HuH-7.5 (cell line): ENCODE measurements around the gene UBTD2.

ENCODE experiments used
- DNase-seq: peaks from one replicate; pipeline ENCODE4 v3.0.0; 2011; ENCODE audit warnings: low spot score

The UBTD2 gene

DNA sequence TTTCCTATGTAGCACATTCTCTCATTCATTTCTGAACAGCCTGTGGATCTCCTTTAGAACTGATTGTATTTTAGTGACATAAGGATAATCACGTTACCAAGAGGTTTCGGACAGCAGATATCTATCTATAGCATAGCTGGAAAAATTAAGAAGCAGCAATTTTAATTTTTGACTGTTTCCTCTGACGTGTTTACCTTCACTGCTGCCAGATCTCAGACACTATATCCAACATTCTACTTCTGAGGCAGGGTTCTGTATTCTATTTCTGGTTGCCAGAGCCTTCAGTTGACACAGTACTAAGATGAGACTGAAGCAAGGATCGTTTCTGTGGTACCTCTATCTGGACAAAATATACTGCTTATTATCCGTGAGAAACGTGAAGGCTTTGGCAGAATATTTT, 89.7 kb downstream of the UBTD2 start, which contains the start of gene EFCAB9:
Gene EFCAB9 (plus strand): TSS at position 301 of the 400 bp plus-strand sequence. CDS start 1 bp downstream, at position 302.
- DNase-seq = no peak

DNA sequence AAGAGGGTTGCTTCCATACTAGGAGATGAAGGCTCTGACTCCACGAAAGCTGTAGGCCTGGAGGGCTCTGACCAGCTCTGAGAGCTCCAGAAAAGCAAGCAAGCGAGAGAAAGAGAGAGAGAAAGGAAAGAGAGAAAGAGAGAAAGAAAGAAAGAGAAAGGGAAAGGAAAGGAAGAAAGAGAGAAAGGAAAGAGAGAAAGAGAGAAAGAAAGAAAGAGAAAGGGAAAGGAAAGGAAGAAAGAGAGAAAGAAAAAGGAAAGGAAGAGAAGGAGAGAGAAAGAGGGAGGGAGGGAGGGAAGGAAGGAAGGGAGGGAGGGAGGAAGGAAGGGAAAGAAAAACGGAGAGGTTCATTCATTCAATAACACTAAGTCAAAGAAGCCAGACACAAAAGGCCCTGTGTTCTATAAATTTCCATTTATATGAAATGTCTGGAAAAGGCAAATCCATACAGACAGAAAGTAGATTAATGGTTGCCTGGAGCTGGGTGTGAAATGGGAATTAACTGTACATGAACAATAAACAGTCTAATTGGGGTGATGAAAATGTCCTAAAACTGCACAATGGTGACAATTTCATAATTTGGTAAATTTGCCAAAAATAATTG, 93.8 kb downstream of the UBTD2 start:
- DNase-seq = no peak

DNA sequence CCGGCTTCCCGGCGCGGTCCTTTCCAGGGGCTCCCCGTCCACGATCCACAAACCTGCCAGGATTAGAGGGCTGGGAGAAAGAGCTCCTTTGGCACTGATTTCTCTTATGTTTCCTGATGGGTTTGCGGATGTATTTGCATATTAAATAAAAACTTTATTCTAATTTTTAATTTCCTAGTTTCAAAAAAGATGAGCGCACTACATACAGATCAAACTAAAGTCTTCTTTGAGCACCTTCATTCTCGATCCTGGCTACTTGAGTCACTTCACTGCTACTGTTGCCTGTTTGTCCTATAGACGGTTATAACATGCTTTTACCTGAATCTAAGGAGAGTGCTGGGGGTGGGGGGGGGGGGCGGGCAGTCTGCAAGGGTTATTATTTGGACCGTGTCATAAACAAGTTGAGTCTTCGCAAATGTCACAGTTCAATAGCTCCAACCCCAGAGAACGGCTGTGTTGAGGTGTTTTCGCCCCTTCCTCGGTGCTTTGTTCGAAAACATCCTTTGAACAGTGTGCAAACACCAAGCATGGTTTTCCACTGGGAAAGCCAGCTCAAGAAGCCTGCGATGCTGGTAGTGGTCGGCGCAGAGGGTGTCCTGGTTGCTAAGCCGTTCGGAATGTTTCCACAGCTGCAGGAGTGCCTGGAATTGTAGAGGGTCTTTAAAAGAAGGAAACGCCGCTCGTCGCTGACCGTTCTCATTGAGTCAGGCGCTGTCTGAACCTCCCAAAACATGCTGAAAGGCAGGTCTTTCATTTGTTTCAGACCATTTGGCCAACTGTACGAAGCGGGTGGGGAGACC, 94.5 kb downstream of the UBTD2 start:
- DNase-seq = no peak

DNA sequence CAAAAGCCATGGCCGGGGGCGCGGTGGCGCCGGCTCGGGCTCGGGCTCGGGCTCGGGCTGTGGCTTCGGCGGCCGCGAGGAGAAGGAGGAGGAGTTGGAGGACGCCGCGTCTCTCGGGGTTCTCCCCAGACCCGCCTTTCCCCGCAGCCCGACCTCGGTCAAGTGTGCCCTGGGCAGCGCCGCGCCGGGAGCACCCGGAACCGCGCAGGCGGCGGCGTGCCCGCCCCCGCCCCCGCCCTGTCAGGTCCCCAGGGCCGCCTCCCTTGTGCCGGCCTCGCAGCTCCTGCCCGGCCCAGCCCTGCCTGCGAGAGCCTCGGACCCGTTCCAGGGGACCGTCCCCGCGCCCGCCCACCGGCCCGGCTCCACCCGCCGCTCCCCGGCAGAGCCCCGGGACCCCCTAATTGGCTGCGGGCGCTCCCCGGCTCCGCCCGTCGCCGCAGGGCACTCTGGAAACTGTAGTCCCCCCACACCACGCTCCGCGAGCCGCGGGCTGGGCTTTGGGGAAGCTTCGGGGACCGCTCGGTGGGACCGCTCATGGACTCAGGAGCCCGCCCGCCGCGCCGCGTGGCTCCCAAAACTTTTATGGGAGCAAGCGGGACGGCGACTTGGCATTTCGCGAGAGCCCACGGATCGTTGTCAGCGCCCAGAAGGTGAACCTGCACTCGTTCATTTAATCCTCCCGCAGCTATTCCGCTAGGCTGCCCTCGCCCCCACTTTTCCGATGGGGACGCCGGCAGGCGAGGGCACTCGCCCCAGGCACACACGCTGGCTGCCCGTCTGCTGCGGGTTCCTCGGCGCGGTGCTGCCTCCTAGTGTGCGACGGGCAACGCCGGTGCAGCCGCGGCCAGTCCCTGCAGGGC, 95.3 kb downstream of the UBTD2 start, which contains the start of gene STK10:
Gene STK10 (minus strand): TSS at position 192 of the 860 bp plus-strand sequence. CDS start 182 bp downstream, at position 10.
- peak; percentile 92 for DNase-seq

DNA sequence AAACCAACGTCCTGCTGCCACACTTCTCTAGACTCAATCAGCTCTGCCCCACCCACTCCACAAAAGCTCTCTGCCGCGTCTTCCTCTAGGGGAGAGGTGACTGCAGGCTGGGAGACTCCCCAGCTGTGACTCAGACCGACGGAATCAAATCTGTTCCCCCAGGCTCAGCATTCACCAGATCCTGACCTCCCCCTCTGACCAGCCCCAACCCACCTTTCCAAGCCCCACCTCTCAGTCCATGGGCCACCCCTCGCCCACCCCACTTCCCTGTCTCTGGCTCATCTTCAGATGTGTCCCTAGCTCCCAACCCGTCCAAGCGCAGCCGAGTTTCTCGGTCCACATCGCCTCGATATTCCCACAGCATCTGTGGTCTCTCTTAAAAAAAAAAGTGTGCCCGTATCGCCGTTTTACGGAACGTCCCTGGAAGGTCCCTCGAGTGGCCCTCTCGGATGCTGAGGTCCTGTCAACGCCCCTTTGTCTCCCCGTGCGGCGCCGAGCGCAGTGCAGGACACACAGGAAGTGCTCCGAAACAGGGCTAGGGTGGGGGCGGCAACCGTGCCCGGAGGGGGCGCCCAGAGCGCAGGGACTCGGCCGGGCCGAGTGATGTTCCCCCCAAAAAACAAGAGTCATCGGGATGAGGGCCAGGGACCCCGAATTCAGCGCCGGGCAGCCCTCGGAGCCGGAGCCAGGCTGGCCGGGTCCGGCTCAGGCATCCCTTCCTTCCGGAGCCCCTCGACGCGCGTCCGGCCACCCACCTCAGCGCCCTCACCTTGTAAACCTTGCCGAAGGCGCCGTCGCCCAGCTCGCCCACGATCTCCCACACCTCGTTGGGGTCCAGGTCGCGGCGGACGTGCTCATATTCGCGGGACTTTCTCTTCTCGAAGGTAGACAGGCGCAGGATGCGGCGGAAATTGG, 96.2 kb downstream of the UBTD2 start:
- peak; percentile 55 for DNase-seq

DNA sequence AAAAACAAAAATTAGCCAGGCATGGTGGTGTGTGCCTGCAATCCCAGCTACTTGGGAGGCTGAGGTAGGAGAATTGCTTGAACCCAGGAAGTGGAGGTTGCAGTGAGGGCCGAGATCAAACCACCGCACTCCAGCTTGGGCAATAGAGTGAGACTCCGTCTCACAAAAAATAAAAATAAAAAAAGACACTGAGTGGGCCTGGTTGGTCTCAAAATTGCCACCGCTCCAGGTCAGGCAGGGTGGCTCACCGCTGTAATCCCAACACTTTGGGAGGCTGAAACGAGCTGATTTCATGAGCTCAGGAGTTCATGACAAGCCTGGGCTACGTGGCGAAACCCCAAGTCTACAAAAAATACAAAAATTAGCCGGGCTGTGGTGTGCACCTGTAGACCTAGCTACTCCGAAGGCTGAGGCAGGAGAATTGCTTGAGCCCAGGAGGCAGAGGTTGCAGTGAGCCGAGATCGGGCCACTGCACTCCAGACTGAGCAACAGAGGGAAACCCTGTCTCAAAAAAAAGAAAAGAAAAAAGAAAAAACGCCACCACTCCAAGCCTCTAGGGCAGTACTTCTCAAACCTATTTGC, 97.4 kb downstream of the UBTD2 start:
- no peak for DNase-seq

DNA sequence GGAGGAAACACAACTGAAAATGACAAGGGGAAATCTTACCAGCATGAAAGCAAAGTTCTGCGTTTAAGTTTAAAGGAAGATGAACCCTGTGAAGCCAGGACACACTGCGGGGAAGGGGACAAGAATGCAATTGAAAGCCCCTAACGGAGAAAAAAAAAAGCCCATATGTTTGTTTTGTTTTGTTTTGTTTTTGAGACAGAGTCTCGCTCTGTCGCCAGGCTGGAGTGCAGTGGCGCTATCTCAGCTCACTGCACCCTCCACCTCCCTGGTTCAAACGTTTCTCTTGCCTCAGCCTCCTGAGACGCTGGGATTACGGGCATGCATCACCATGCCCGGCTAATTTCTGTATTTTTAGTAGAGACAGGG, 98.5 kb downstream of the UBTD2 start:
- no peak for DNase-seq

DNA sequence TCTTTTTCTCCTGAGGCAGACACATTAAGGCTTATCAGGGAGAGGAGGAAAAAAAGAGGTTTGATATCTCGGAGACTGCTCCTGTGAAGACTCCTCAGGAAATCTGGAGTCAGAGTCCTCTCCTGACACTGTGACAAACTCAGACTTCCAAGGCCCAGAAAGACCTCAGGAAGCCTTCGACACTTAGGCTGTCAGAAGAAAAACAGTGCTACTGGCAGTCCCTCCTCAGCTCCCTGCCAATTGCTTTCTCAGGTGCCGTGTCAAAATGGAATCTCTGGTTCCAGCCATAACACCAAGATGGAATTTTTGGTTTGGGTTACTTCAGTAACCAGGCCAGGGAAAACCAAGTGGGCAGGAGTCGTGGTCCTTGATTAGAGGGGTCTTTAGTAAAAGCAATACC, 99.7 kb downstream of the UBTD2 start:
- no peak for DNase-seq

DNA sequence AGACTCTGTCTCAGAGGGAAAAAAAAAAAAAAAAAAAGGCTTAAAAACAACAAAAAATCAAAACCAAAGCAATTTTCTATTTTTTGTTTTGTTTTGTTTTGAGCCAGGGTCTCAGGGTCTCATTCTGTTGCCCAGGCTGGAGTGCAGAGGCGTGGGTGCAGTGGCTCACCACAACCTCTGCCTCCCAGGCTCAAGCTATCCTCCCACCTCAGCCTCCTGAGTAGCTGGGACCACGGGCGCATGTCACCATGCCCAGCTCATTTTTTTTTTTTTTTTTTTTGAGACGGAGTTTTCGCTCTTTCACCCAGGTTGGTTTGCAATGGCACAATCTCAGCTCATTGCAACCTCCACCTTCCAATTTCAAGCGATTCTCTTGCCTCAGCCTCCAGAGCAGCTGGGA, 101.3 kb downstream of the UBTD2 start:
- DNase-seq = no peak

DNA sequence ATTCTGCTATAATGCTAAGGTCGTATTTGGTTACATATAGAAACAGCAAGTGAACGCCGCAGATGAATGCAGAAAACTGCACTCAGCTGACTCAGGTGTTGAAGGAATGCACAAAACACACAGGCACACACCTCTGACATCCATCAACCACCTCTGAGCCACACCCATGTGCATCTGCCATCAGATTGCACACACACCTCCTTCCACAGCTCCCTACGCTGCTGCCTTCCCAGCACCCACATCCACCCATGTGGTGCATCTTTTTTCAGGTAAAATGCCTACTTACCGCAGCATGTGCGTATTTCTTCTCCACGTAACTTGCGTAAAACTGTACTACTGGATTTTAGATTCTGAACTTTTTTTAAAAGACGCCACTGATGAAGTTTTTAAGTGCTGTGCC, 102.6 kb downstream of the UBTD2 start:
- no peak for DNase-seq

DNA sequence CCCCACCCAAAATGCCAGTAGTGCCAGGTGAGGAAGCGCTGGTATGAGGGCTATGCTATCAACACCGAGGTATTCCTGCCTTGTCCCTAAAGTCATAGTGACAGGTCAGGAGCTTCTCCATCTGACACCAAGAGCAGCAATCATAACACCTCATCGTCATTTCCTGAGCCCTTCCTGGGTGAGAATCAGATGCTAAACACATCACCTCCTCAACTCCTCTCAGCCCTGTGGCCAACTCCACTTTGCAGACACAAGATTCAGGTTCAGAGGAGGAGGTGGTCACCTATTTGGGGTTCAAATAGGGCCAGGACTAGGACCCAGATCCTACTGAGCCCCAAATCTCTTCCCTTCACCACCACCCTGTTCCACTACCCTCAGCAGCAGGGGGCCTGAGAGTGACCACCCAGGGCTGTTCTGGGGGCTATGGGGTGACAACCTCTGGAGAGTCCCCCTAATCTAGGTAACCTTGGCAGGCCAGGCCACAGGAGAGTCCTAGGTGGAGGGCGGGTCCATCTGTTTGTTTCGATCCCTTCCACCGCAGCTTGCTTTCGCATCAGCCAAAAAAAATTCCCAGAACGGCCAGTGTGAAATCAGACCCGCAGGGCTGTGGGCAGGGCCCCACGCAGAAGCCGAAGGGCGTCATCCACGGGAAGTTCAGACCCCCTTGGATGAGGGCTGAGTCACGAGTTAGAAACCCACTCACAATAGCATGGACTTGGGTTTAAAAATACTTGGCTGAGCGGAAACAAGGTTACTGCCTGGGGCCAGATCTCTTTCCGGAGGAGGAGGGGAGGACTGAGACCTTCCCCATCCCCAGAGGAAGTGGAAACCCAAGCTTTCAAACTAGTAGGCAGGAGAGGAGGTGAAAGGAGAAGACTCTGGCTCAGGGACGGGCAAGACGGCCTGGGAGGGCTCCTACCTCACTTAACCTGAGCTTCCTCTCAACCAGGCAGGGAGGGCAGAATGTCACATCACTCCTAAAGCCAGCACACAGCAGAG, 104.3 kb downstream of the UBTD2 start:
- no peak for DNase-seq

DNA sequence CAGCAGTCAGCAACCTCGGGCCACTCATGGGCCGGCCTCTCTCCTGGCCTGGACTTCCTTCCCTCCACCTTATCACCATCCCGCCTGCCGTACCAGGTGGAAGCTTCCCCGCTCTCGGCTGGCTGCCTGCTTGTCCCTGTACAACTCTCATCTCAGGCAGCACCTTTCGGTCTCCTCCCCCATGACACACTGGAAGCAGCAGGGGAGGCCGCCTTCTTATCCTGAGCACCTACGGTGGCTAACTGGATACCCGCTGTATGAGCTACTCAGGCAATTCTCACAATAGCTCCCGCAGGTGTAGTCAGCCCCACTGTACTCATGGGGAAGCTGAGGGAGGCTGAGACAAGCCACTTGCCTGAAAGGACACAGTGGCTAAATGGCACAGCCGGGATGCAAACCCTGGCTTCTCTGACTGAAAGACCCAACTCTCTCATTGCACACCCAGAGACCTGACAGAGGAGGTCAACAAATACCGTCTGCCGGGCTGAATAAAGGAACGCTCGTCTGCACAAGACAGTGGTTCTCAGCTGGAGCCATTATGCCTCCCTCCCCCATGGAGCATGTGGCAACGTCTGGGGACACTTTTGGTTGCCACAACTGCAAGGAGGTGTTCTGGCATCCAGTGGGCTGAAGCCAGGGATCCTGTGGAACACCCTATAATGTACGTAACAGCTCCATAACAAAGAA, 105.1 kb downstream of the UBTD2 start:
- no peak for DNase-seq

DNA sequence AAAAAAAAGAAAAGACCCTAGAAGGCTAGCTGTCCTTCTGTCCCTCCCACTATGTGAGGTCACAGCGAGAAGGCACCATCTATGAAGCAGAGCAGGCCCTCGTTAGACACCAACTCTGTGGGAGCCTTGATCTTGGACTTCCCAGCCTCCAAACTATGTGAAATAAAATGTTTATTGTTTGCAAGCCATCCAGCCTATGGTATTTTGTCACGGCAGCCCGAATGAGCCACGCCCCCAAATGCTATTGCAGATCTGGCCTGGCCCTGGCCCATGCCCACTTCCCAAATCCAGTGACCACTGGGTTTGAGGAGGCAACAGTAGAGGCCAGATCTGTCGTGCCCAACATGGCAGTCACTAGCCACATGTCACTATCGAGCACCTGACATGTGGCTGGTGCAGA, 106.4 kb downstream of the UBTD2 start:
- no peak for DNase-seq

DNA sequence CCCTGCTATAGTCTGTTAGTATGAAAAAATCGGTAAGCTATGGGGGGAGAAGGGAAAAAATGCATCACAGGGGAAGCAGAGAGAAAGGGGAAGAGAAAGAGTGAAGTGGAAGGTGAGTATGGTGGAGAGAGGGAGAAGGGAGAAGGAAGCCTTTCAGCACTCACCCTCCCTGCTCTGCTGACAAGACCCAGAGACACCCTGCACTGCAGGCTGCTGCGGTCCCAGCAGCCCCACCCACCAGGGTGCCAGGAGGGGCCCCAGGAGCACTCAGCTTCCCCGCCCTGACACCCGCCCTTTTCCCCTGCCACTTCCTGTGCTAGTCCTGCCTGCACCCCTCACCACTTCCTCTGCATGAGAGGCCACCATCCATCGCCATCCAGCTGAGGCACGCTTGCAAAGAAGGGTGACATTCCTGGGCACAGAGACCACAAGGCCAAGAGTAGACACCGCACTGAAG, 108.3 kb downstream of the UBTD2 start:
- no peak for DNase-seq

DNA sequence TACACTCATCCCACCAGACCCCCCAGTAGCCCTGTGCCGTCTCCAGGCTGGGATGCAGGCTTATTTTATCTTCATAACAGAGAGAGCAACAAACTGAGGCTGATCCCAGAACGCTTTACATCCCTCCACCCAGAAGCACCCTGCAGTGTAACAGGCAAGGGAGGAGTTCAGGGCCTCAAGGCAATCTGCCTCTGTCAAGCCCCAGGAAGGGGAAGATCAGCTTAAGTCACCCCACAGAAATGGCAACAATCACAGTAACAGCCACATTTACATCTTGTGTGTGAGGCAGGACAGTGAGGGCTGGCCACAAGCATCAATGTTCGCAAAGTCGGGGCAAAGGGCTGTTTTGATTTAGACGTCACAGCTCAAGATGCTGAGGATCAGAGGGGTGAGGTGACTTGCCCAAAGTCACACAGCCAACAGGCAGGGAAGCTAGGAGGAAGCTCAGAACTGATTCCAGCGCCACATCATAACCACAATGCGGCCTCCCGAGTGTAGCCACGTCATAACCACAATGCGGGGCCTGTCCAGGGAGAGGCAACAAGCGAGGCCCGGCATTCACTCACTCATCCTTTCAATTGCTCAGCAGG, 109.9 kb downstream of the UBTD2 start:
- DNase-seq = no peak

DNA sequence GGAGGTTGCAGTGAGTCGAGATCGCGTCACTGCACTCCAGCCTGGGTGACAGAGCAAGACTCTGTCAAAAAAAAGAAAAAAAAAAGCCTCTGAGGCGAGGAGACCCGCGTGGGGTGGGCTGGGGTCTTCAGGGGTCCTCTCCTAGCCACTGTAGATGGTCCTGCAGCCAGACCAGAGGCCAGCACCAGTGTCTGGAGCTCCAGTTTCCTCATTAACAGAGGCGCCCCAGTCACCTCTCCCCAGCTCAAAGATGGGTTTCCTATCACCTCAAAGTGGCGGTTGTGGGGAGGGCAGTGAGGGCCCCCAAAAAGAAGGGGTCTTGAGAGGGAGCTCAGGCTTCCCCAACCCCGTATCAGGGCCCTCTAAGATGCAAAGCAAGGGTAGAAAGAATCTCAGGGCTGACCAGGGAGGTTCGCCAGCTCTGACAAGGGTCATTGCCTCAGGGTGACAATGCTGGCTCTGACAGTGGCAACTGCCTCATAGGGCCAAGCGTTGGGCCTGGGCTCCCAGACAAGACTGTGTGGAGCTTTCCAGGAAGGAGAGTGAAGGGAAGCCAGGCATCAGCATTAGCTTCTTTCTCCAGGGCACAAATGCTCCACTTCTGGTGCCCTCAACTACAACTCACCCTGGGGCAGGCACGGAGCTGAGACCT, 110.5 kb downstream of the UBTD2 start:
- no peak for DNase-seq

DNA sequence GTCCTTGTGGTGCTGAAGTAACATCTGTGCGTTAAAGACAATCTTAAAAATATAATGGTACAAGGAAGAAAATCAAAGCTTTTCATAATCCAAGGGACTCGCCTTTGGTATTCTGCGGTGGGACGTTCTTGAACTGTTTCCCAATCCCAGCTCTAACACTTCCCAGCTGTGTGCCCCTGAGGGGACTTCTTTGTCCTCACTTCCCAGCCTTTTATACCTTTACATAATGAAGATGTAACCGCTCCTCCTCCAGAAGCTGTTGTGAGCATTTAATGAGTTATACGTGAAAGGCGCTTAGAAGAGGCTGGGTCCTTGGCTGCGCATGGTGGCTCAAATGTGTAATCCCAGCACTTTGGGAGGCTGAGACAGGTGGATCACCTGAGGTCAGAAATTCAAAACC, 112.4 kb downstream of the UBTD2 start:
- no peak for DNase-seq

DNA sequence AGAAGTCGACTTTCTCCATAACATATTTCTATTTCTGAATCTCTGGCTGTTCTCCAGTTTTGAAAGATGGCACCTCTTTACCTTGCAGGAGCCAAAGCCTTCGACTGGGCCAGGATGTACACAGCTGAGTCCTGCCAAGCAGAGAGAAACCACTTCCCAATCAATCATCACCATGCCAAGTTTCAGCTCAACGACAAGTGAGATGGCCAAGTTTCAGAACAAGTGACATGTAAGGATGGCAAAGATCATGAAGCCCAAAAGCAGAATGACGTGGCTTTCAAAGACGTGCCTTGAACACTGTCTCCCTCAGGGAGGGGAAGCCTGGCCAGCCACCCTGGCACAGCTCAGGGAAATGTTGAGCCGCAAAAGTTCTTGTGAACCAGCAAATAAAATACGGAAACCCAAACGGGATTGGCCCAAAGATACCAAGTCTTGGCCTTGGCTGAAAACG, 113.3 kb downstream of the UBTD2 start:
- no peak for DNase-seq
